Measurements from ENCODE around the gene SIAH3. TPM values are rescaled to one million over a fixed set of nuclear protein-coding genes. Genes with fewer than 3 reads are reported as not detected.

SIAH3 gene
- total and polyA plus RNA-seq, 9 of the 15 experiments (the other 6 are each of a cell fraction or from before 2014, with no cell fraction given) = not detected

- no peak for DNase-seq (ENCODE audit: extremely low read depth in 1 of 4, low spot score in 3 of 4)
- ChIA-PET POLR2A (no interaction called here), CTCF (ENCODE audit: low intra/inter-chr PET ratio) (no interaction called here)
- intact Hi-C loops (cut with micrococcal nuclease) (no loop called here), in situ Hi-C loops (cut with MboI) (no loop called here)
- no TSS peak for BruUV-seq (replicated peaks)
- Histone ChIP-seq H3K9me3 (replicated peaks; ENCODE audit: control insufficient read depth, insufficient read depth, low read depth, low read length) (no peaks in the 10 kb centered on the region), H3K9me1 (ENCODE audit: control insufficient read depth, insufficient read depth, low read length) (no peaks in the 10 kb centered on the region), H3K4me3 (no peak overlapping the region), H3K36me3 (ENCODE audit: control insufficient read depth, insufficient read depth, low read length) (no peaks in the 10 kb centered on the region), H3K27me3 (ENCODE audit: control insufficient read depth in 2 of 2, insufficient read depth in 2 of 2, low read length in 2 of 2) (peaks cover 0 to 14% of the 10 kb centered on the region in 2 experiments; a peak in 1 of 5 replicates), H3K27ac (ENCODE audit: extremely low read depth, low read depth, low read length) (no peak overlapping the region), H3K9ac (ENCODE audit: insufficient read depth in 1 of 2, low read depth in 2 of 2, low read length in 2 of 2) (no peak overlapping the region), H2AFZ (ENCODE audit: low read depth, low read length) (no peak overlapping the region), H3K4me1 (replicated peaks in 1 of 2; ENCODE audit: control insufficient read depth in 2 of 2, insufficient read depth in 2 of 2, low read length in 2 of 2) (no peaks in the 10 kb centered on the region), H3K4me2 (ENCODE audit: insufficient read depth, low read length) (no peak overlapping the region), H3K79me2 (ENCODE audit: control insufficient read depth, insufficient read depth, low read length) (no peaks in the 10 kb centered on the region), H4K20me1 (replicated peaks; ENCODE audit: control insufficient read depth, insufficient read depth, low read length) (no peaks in the 10 kb centered on the region)
- FAIRE-seq = no peak
- TF ChIP-seq RNF2 (IDR thresholded peaks at IDR 0.05) = no peak
- no peak for TF ChIP-seq ZKSCAN1 (IDR thresholded peaks at IDR 0.05; ENCODE audit: low read depth, low read length)
- TF ChIP-seq SMAD2 (IDR thresholded peaks at IDR 0.05; ENCODE audit: low read depth, low read length) = no peak
- TF ChIP-seq DNMT1 (IDR thresholded peaks at IDR 0.05) = no peak
- no peak for TF ChIP-seq HMG20B (CRISPR knock-in tag; IDR thresholded peaks at IDR 0.05)
- TF ChIP-seq ARNT (IDR thresholded peaks at IDR 0.05) = no peak
- TF ChIP-seq CBFA2T3 (IDR thresholded peaks at IDR 0.05) = no peak
- TF ChIP-seq MTA3 (IDR thresholded peaks at IDR 0.05; ENCODE audit: borderline replicate concordance) = no peak
- TF ChIP-seq, protein P1, sequence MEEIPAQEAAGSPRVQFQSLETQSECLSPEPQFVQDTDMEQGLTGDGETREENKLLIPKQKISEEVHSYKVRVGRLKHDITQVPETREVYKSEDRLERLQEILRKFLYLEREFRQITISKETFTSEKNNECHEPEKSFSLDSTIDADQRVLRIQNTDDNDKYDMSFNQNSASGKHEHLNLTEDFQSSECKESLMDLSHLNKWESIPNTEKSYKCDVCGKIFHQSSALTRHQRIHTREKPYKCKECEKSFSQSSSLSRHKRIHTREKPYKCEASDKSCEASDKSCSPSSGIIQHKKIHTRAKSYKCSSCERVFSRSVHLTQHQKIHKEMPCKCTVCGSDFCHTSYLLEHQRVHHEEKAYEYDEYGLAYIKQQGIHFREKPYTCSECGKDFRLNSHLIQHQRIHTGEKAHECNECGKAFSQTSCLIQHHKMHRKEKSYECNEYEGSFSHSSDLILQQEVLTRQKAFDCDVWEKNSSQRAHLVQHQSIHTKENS (CRISPR knock-in tag; IDR thresholded peaks at IDR 0.05) = no peak
- no peak for TF ChIP-seq ZNF395 (CRISPR knock-in tag; IDR thresholded peaks at IDR 0.05)
- no peak for ATAC-seq
- WGBS (ENCODE audit: insufficient coverage, low coverage, missing lambda C conversion rate) = 0% methylated on average over 5 of the region's 5 CpGs
Observed at GRCh38 chr13:45830121-45830520, 21.4 kb downstream of the SIAH3 start.
